GM18858 (cell line): ENCODE results near the gene EXOC4.
"Not testable (repeated sequence)": the region's sequence is repeated elsewhere in the genome, so short reads cannot be mapped to it uniquely, and the experiment has no call there.

ENCODE experiments used
- ATAC-seq: cut with Tn5 transposase; IDR thresholded peaks from one replicate; pipeline ENCODE4 v1.9.1; 2021; ENCODE audit not compliant: unreplicated experiment

The EXOC4 gene

DNA sequence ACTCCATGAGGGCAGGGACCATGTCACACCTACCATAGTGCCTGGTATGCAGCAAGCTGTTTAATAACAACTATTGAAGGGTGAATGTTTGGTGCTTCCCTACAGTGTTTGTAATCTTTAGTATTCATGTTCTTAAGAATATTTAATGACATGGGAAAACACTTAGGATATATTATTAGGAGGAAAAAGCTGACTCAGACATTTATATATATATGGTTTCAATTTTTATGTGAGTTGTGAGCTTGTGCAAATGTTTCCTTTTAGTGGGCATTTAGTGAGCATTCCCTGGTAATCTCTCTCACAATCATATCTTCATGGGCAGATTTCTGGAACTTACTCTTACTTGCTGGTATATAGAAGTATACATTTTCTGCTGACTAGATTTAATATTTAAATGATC is 359.1 kb downstream of the EXOC4 start:
- no peak for ATAC-seq

GRCh38 chr7:133613250-133613790 is 360.4 kb downstream of the EXOC4 start:
- ATAC-seq, result no peak

GRCh38 chr7:133614251-133614650 is 361.4 kb downstream of the EXOC4 start:
- no peak for ATAC-seq

GRCh38 chr7:133618970-133619369 is 366.1 kb downstream of the EXOC4 start:
- ATAC-seq, result no peak

DNA sequence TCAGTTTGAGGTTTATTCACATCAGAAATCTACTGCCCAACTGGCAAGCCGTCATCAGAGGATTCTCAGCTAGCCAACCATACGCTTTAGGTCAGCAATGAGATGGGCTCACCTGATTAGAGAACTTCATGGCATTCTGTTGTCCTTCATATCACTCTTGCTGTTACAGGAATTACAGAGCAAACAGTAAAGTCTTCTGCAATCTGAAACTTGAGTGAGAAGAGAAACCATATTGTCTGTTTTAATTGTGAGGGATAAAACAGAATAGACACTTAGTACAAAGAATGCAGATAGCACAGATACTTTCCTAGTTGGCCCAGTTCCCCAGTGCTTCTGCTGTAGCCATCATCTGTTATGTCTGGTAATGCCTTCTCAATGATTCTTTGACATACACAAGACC is 366.6 kb downstream of the EXOC4 start:
- ATAC-seq, result no peak

- no peak for ATAC-seq
Observed at GRCh38 chr7:133623721-133624120, 370.8 kb downstream of the EXOC4 start.

- no peak for ATAC-seq
Observed at GRCh38 chr7:133625046-133625445, 372.2 kb downstream of the EXOC4 start.

GRCh38 chr7:133629701-133630100 is 376.8 kb downstream of the EXOC4 start:
- ATAC-seq, result no peak

GRCh38 chr7:133633055-133633454 is 380.2 kb downstream of the EXOC4 start:
- no peak for ATAC-seq

DNA sequence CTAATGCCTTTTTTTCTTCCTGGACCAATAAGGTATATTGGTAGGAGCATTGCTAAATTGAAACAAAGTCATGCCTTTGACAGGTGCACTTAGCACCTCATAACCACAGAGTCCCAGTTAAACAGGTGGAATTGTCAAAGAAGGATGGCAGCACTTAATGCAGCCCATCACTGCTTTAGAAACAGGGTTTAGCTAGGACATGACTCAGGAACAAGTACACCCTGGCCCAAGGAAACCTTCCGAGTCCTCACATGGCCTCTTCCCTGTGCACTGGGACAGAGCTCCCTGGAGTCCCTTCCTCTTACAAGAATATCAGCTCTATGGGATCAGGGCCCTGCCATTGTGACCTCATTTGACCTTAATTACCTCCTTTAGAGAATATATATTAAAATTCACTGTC is 382.7 kb downstream of the EXOC4 start:
- no peak for ATAC-seq

GRCh38 chr7:133638857-133639256 is 386.0 kb downstream of the EXOC4 start:
- no peak for ATAC-seq

DNA sequence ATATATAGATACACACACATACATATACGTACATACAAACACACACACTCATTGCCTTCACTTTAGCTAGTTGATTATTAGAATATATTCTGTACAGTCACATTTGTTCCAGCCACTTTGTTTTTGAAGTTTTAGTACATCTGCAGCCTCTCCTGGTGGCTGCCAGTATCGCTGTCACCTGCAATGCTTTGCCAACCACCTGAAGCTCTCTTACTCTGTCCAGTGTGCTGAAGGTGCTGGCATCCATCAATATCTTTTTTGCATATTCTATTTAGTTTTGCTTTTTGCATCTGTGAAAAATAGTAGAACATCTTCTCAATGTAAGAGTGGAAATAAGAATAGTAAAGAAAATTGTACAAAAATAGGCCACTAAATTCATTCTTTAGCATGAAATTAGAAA is 388.6 kb downstream of the EXOC4 start:
- ATAC-seq, result no peak

DNA sequence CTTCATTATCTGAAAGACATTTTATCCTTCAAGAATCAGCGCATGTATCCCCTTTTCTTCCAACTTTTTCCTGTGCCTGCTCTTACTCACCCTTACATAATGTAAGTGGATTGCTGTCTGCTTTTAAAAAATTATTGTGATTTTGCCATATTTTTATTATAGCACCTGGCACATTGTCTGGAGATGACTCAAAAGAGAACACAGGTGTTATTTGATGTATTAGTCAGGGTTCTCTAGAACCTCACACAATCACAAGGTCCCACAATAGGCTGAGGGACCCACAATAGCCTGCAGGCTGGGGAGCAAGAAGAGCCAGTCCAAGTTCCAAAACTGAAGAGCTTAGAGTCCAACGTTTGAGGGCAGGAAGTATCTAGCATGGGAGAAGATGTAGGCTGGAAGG is 390.0 kb downstream of the EXOC4 start:
- ATAC-seq, result no peak

DNA sequence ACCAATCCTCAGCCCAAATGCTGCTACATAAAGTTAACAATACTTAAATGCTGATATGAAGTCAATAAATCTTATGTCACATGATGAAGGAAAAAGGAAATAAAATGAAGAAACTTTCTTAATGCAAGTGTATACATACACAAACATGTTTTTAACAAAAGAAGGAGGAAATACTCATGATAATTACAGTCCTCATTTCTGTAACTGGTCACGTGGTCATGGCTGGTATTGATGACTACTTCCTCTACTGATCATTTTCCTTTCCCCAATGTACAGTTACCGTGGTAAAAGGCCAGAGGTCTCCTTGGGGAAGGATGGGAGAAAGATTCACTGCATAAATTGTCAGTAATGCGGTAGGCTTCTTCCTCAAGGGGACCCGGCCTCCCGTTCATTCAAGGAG is 390.8 kb downstream of the EXOC4 start:
- ATAC-seq, result not testable (repeated sequence)

DNA sequence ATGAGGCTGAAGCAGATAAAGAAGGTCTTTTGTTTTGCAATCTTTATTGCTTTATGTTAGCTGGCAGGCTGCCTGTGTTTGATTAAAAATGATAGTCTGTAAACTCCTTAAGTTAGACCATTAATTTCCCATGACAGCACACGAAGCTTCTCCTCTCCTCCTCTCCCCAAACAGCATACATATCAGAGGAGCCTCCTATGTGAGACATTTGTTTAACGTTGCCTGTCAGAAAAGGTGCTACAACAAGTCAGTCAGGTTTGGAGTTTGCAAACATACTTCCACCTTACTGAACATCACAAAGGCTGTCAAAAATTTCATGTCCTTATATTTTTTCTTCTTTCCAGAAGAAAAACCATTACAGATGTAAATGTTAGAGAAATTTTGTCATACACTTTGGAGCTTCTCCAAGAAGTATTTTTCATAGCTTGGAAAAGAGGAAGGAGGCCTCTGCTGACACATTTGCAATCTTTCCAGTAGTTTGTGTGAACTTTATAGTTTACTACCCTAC is 393.1 kb downstream of the EXOC4 start:
- ATAC-seq, result no peak

DNA sequence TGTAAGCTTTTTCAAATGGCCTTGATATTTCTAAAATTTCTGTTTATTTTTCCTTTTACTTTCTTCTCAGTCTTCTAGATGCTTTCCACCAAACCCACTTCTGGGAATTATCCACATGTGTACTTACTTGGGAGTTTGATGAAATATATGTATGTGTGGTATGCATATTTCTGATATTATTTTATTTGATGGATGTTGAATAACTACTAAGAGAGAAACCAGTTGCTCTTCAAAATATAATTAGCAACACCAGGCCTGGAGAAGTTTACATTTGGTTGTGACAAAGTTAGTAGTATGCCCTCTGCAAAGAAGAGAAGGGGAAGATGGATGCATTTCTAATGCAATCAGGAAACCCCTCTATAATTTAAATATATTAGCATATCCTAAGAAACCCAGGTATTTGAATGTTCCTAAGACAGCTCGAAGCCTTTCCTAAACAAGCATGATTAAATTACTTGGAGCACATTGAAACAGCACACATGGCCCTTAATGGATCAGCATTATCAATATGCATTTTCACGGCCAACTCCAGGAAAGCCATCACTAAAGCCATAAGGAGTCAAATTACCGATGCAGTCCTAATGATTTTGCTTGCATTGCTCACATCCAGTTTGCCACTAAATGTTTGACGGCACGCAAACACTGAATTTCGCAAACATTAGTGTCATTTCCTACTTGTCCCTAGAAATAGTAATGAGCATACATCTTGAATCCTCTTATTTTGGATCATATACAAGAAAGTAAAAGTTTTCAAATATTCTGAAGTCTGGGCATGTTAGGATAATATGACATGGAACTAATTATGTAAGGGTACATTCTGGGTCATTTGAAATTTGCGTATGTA is 393.8 kb downstream of the EXOC4 start:
- no peak for ATAC-seq

DNA sequence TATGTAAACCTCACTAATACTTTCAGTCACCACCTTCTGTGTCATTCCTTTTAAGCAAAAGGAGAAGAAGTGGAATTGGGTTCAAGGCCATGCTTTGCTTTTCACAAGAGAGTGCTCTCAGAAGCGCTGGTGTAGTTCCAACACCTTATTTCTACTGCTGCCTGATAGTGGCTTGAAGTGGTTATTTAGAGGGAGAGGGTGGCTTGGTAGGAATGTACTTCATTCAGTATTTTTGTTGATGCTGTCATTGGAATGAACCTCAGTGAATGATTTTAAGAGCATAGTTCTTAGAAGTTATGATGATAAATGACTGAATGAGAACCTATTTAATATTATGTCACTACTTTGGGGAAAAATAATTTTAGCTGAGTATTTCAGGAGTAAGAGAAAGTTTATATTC is 396.7 kb downstream of the EXOC4 start:
- ATAC-seq, result no peak

- no peak for ATAC-seq
Observed at GRCh38 chr7:133650069-133650468, 397.2 kb downstream of the EXOC4 start.

DNA sequence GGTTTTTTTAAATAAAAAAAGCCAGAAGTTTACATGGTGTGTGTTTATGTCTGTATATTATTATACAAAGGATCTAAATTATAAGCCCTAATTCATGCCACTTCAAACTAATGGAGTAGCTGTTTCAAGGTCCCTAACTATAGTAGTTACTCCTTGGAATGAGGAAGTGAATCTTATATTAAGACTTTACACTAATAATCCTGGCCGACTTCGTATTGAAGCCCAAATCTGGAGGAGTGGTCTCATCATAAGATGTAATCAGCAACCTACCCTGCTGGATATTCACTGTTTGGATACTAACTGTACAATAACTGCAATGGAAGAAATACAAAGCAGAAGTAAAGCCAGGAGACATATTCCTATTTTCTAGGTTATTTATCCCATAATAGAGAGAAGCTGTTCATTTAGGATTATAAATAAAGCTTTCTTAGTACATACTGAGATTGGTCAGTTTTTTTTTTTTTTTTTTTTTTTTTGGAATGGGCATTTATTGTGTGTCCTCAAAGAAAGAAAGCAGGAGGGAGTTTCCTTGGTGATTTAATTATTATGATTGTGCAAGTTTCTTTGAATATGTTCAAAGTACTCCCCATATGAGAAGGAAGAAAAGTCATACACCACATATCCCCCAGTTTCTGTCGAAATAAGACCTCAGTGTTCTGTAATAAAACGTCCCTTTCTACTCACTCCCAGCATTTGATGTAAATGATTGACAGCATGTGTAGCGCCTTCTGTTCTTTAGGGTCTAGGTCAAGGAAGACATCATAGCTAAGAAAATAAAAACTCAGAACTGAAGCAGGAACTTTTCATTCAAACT is 397.8 kb downstream of the EXOC4 start:
- ATAC-seq, result no peak

DNA sequence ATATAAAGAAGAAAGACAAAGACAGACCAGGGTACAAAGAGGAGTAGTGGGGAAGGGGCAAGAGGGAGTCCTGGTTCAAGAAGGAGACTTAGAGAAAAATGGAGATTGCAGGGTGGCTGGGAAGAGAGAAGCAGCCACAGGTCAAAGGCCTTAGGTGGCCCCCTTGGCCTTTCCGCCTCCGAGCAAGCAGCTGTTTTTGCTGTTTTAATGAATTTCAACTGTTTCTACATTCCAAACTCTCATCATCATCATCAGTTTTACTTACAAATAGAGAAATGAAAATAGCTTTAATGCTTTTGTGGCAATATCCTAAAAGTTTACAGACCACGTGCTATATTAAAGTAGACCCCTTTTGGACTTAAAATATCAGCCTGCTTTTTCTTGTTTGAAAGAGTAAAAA is 399.7 kb downstream of the EXOC4 start:
- ATAC-seq, result no peak

DNA sequence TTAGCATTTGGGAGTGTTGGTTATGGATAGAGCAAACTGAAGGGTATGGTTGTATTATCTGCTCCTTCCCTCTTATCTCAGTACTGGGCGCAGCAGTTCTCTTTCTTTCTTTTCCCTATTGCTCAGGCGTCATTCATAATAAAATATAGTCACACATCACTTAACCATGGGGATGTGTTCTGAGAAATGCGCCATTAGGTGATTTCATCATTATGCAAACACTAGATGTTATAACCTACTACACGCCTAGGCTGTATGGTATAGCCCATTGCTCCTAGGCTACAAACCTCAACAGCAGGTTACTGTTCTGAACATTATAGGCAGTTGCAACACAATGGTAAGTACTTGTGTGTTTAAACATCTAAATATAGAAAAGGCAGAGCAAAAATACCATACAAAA is 401.7 kb downstream of the EXOC4 start:
- no peak for ATAC-seq

DNA sequence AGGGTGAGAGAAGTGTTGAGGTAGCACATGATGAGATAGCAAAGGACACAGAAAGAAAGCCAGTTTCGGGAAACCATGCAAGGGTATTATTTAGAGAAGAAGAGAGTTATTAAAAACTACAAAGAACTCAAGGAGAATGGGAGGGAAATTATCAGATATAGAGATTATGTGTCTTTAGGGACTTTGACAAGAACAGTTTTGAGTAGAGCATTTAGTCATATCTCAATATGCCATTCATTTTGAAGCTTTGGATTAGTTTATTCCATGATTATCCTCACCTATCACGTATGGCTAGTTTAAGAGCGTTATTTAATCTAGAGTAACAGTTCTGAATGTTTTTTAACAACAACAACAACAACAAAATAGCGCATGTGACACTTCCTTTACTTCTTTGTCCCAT is 409.4 kb downstream of the EXOC4 start:
- ATAC-seq, result no peak
